OCI-LY7 (cell line): Measurements from ENCODE around the gene ARF4.

Experiments used
- CTCF ChIP-seq: fragments of 200-600 bp; sonication (generic); conservative IDR thresholded peaks from 2 replicates; pipeline ENCODE4 v1.5.1; 2014; ENCODE audit warnings: mild to moderate bottlenecking, antibody characterized with exemption, low read length, moderate library complexity, mixed read lengths
- EZH2phosphoT487 ChIP-seq: fragments of 200-600 bp; sonication (generic); IDR thresholded peaks from 2 replicates; pipeline ENCODE4 v1.6.1; 2018; ENCODE audit warnings: low read depth, borderline replicate concordance, mild to moderate bottlenecking, mixed run types, antibody characterized with exemption, low read length, moderate library complexity, mixed read lengths

GRCh38 chr3:57583544-57583943 lies 13.6 kb downstream of the ARF4 start:
- no peak for TF ChIP-seq CTCF
- no peak for TF ChIP-seq EZH2phosphoT487
